NCI-H2029 treated with DMSO at 0.1 percent for 48 hours (cell line): ENCODE data around the gene FCER2.
"Not testable (repeated sequence)": the region's sequence is repeated elsewhere in the genome, so short reads cannot be mapped to it uniquely, and the experiment has no call there.

ENCODE experiments used
- DNase-seq: peaks from one replicate; lab custom pipeline; 2025; lab: John Stamatoyannopoulos, UW

FCER2 gene, protein sequence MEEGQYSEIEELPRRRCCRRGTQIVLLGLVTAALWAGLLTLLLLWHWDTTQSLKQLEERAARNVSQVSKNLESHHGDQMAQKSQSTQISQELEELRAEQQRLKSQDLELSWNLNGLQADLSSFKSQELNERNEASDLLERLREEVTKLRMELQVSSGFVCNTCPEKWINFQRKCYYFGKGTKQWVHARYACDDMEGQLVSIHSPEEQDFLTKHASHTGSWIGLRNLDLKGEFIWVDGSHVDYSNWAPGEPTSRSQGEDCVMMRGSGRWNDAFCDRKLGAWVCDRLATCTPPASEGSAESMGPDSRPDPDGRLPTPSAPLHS

DNA sequence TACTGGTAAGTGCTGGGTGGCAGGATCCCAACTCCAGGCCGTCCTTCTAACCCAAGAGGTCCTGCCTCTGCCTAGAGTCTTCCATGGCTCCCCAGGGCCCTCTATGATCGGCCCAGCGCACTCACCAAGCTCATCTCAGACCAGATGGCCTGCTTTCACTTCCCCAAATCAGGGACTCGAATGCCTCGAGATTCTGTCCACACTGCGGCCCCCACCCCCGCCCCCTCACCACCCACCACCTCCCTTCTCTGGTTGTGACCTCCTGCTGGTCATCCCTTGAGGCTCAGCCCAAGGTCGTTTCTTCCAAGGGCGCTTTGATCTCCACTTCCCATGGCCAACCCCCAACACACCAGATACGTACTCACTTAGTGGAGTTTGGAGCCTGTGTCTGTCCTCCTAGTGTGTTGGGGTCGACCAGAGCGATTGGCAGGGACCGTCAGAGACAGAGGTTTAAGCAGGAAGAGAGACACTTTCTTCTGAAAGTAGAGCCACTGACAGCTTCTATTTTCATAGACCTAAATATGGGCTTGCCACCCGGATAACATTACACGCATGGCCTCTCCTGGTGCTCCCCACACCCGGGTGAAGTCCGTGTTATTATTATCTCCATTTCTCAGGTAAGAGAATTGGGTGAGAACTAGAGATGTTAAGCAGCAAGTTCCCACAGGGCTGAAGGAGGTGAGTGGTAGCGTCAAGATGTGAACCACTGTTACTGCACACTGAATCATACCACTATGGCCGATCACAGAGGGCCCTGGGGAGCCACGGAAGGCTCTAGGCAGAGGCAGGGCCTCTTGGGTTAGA lies at the start of gene FCER2:
Gene FCER2, minus strand, starts transcription at position 478 of the 804 bp plus-strand sequence. CDS start 2,371 bp downstream, outside the sequence.
- no peak for DNase-seq

DNA sequence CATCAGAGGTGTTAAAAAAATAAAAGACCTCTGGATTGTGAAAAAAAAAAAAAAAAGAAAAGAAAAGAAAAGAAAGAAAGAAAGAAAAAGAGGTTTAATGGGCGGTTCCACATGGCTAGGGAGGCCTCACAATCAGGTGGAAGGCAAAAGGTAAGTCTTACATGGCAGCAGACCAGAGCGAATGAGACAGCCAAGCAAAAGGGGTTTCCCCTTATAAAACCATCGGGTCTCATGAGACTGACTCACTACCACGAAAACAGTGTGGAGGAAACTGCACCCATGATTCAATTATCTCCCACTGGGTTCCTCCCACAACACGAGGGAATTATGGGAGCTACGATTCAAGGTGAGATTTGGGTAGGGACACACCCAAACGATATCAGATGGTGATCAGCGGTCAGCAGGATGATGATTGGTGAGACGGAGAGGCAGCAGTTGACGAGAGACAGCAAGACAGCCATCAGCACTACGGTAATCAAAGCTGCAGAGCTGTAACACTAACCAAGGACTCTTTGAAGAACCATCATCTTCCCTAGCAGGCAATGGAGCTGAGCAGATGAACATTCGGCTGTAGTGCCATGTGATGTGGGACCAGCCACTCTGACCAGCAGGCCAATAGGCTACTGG lies 49.3 kb upstream of the FCER2 start:
- no peak for DNase-seq

DNA sequence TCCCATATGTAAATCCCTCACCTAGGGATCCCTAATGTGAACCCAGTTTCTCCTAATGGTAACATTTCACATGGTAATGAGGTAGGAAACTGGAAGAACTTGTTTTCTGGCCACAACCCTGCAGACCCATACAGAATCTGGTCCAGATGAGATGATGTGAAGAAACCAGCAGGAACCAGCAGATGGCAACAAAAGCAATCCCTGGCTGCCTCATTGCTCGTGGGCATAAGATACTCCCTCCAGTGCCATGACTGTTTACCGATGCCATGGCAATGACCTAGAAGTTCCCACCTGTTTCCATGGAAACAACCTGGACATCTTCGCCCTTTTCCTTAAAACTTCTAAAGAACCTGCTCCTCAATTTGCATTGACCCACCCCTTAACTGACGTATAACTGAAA lies 46.8 kb upstream of the FCER2 start:
- DNase-seq: no peak

DNA sequence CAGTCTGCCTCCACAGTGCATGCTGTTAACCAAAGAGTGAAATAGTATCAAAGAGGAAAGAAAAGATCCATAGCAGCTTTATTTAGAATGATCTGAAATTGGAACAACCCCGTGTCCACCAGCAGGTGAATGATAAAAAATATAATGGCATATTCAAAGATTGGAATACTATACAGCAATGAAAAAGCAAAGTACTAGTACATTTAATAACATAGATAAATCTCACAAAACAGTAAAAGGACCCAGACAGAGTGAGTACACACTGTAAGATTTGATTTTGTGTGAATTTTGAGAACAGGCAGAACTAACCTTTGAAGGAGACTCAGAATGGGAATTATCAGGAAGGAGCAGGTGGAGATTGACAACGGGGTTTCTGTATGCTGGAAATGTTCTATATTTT lies 46.2 kb upstream of the FCER2 start:
- DNase-seq: no peak

DNA sequence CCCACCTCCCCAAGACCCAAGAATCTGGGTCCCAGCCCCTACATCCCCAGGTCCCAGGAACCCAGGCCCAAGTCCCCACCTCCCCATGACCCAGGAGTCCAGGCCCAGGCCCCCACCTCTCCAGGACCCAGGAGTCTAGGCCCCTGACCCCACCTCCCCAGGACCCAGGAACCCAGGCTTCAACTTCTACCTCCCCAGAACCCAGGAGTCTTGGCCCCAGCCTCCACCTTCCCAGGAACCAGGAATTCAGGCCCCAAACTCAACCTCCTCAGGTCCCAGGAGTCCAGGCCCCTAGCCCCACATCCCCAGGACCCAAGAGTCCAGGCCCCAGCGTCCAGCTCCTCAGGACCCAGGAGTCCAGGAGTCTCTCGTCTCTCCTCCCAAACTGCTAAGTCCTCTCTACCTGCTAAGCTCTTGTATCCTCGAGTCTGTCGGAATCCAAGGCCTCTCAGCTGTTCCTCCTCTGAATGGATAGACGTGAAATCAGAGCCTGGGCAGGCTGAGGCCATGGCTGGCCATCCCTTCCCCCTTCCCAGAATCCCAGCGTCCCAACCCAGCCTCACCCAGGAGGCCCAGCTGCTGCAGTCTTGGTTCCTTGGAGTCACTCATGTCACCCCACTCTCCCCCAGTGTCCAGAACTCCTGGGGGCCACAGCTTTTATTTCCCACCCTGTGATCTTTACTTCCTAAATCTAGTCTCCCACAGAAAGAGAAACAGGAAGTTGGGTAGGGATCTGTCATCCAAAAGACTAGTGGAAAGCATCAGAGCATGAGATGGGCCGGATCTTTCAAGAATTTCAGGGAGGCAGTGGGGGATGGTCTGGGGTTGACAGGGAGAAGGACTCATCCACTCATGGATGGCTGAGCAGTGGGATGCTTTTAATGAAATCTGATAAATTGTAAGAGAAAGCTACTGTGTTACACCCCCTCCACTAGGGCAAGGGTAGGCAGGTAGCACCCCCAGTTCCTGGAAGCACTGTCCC lies 45.3 kb upstream of the FCER2 start, which contains the start of gene CD209:
Gene CD209, minus strand, starts transcription at position 632 of the 982 bp plus-strand sequence. Its CDS starts 23 bp downstream, at position 609.
- DNase-seq: no peak

DNA sequence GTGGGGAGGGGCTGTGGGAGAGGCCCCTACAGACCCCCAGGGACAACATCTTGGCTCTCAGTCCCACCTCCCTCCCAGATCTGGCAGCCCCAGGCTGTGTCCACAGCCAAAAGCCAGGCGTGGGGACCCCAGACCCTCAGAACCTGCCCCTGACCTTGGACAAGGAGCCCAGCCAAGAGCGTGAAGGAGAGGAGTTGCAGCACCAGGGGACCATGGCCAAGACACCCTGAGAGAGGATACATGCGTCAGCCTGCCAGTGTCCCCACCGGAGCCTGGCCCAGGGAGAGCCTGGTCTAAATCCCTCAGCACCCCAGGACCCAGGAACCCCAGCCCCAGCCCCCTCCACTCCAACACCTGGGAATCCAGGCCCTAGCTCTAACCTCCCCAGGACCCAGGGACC lies 44.4 kb upstream of the FCER2 start:
- DNase-seq: not testable (repeated sequence)

DNA sequence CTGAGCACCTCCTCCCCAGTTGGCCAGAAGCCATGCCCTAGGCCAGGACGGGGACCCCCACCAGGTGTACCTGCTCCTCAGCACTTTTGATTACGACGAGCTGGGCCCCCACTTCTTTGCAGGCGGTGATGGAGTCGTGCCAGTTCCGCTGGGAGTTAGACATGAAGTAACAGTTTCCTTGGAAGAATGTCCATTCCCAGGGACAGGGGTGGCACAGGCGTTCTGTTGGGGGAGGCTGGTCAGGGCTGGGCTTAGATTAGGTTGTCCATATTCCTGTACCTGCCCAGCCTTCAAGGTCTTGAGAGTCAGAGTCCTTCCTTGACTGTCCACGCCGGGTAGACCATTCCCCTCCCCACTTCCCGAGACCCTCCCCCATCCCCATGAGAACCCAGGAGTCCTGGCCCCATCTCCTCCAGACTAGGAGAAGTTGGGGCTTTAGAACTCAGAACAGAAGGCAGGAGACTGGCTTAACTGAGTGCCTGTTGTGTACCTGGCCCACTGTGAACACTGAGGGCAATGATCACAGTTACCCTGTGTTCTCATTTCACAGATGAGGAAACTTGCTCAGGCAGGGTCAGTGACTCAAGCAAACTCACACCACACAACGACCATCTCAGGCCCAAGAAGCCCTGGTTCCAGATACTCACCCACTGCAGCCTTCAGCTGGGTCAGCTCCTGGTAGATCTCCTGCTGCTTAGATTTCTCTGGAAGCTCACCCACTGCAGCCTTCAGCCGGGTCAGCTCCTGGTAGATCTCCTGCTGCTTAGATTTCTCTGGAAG lies 43.1 kb upstream of the FCER2 start:
- no peak for DNase-seq

DNA sequence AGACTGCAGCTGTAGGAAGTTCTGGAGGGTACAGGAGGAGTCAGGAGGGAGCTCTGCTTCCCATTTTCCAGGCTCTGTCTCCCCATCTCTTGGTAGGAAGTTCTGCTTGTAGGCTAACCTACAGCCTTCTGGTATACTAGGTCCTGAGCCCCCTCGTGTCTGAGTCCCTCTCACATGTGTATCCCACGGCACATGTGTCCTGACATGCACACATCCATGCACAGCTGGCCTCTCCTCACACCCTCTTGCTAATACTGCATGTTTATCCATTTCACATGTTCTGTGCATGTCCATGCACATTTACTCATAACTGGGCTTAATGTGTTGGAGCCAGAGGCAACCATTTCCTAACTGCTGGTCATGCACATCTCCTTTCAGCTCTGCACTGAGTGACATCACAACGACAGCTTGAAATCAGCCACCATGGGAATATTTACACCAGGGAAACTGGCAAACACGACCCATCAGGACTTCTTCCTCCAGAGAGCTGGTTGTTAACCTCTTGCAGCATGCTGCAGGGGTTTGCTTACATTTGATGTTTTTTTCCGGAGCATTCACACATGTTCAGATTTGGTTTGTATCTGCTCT lies 42.4 kb upstream of the FCER2 start:
- no peak for DNase-seq

DNA sequence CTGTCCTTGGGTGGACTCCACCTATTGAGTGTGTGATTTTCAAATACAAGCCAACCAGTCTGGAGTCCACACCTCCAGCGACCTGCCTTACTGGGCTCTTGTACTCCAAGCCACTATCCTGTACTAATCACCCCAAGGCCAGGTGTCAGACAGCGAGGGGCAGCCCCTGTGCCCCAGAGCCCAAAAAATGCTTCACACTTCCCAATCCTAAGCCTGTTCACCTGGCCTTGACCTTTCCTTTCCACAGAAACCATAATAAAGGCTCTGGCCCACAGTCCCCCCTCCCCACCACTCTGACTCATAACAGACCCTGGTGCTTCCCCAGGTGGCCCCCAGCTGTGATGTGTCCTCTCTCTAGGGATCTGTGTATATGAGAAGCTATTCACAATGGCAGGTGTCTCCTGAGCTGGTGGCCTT lies 41.5 kb upstream of the FCER2 start:
- no peak for DNase-seq

DNA sequence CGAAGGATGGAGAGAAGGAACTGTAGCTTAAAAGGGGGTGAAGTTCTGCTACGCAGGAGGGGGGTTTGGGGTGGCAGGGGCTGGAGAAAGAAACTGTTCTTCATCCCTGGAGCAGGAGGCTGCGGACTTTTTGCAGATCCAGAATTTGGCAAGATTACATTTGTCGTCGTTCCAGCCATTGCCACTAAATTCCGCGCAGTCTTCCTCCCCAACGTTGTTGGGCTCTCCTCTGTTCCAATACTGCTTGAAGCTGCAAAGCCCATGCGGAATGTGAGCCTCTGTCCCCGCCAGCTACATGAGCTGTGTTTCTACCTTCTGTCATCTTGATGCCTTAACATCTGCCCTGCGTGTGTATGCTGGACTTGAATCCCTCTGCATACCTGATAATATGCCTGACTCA lies 41.1 kb upstream of the FCER2 start:
- DNase-seq: no peak

DNA sequence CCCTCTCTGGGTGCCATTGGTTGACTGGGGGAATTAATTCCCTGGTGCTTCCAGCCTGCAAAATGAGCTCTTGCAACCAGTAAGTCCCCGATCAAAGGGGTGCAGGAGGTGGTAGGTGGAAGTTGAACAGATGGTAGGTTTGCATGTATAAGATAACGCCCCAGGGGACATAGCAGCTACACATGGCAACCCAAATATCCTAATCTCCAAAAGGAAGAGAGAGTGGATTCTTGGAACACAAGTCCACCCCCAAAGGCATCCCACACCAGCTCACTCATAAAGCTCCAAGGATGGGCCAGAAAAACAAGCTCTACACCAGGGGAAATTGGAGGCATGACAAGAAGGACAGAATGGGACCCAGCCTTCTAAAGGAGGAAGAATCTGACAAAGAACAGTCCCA lies 40.6 kb upstream of the FCER2 start:
- DNase-seq: no peak

DNA sequence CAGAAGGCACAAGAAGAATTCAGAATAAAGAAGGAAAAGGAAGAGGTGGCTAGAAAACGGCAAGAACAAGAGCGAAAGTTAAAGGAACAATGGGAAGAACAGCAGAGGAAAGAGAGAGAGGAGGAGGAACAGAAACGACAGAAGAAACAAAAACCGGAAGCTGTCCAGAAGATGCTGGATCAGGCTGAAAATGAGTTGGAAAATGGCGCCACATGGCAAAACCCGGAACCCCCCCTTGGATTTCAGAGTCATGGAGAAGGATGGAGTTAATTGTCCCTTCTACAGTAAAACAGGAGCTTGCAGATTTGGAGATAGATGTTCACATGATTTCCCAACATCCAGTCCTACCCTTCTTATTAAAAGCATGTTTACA lies 38.7 kb upstream of the FCER2 start:
- no peak for DNase-seq

DNA sequence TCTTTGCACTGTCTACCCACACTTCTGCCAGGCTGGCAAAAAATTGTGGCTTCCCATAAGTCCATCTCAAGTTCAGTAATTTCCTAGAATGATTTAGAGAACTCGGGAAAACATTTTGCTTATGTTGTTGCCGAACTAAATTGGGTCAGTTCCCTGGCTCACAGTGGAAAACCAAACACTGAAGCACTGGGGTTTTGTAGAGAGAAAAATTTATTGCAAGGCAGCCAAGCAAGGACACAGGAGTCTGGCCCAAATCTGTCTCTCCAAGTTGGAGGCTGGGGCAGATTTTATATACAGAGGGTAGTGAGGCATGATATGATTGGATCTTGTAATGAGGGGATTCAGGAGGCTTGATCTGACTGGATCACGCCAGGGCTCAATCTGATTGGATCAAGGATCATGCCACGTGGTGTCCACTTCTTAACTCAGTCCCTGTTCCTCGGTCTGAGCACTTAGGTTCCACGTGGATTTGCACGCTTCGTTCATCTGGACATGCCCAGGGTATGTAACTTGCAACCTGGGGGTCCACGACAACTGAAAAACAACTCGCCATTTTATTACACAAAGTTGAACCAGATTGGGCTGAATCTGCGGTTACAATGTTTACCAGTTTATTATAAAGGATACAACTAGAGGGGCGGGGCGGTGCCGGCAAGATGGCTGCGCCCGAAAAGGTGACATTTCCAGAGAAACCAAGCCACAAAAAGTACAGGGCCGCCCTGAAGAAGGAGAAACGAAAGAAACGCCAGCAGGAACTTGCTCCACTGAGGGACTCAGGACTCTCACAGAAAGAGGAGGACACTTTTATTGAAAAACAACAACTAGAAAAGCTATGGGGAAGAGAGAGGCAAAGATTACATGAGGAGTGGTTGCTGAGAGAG lies 38.1 kb upstream of the FCER2 start:
- no peak for DNase-seq

DNA sequence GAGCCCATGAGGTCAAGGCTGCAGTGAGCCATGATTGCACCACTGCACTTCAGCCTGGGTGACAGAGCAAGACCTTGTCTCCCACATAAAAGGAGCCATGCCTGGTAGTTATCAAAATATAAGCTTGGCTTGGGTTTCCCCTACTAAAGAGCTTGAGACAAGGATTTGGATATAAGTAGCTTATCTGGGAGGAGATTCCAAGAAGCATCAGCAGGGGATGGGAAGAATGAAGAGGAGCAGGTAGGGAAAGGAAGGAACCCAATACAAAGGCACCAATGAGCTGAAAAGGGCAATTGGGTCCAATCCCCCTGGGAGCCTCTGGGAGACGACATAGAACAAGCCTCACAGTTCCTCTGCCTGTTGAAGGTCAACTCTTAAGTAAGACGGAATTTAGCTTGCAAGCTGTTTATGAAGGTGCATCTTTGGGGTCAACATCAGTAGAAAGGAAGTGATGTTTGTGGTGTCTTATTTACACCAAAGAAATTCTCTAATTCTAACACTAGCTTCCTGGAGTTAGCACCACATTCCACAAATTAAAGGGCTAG lies 37.4 kb upstream of the FCER2 start:
- no peak for DNase-seq

DNA sequence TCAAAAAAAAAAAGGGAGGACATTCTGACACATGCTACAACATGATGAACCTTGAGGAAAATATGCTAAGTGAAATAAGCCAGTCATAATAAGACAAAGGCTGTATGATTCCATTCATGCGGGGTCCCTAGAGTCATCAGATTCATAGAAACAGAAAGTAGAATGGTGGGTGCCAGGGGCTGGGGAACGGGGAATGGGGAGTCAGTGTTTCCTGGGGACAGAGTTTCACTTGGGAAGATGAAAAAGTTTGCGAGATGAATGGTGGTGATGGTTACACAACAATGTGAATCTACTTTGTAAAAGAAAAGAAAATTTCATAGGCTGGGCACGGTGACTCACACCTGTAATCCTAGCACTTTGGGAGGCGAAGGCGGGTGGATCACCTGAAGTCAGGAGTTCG lies 36.1 kb upstream of the FCER2 start:
- DNase-seq: no peak

DNA sequence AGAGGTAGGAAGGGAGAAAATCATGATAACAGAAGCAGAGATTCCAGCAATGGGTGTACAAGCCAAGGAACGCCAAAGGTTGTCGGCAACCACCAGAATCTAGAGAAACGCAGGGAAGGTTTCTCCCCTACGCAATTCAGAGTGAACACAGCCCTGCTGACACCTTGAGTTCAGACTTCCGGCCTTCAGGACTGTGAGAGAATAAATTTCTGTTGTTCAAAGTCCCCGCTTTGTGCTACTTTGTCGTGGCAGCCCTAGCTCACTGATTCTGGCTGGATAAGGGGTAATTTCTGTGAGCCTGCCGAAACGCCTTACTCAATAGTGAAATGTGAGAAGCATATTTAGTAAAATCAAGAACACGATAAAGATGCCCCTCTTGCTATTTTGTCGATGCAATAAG lies 35.3 kb upstream of the FCER2 start:
- no peak for DNase-seq

DNA sequence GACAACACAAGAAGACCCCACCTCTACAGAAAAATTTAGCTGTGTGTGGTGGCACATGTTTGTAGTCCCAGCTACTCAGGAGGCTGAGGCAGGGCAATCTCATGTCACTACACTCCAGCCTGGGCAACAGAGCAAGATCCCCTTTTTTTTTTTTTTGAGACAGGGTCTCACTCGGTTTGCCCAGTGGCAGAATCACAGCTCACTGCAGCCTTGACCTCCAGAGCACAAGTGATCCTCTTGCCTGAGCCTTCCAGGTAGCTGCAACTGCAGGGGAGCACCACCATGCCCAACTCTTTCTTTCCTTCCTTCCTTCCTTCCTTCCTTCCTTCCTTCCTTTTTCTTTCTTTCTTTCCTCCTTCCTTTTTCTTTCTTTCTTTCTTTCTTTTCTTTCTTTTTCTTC lies 34.2 kb upstream of the FCER2 start:
- DNase-seq: no peak

DNA sequence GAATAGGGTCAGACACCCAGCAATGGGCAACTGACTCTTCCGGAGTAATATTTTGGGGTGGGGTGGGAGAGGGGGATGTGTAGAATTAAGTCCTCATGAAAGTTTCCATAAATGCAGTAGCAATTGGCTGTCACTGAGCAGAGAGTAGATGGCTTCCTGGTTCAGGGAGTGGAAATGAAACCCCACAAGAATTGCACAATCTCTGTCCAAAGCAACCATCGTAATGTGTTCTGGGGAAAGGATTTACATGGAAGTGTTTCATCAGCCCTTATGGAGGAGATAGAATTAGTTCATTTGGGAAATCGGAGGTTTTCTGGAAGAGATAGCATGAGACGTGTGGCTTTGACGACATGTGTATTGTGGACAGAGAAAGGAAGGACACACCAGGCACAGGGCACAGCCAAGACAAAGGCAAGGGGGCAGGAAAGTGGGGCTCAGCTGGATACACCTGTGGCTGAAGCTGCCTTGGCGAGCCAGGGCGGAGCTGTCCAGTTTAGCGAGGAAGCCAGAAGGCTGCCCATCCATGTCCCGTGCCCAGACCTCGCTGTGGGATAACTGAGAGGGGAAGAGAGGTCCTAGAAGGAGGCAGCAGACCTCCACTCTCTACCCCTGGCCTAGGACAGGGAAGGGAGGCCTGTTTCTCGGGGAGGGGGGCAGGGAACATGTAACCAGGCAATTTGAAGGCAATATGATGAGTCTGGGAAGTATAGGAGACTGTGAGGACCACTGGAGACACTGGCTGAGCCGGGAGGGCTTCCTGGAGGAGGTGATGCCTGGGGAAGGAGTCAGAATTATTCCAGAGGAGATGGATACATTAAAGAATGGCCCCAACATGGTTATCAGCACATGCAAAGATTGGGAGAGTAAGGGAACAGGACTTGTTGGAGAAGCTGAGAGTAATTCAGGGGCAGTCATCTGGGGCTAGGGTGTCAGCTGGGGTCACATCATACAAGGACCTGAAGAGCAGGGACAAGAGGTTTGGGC lies 32.6 kb upstream of the FCER2 start:
- no peak for DNase-seq
